Mammary epithelial cell (primary cell): Measurements from ENCODE around the gene ZNF524.

ENCODE experiments used
- EZH2 ChIP-seq: IDR thresholded peaks from 2 replicates; pipeline ENCODE4 v1.6.1; 2012; ENCODE audit warnings: low read length, inconsistent platforms, borderline replicate concordance
- TF ChIP-seq, protein P1 (sequence below), 2 donors: IDR thresholded peaks in 1 of 2; conservative IDR thresholded peaks in 1 of 2; 2 replicates each; pipeline ENCODE4 v1.5.1; 2011 to 2012; ENCODE audit warnings: inconsistent platforms in 2 of 2, low read length in 2 of 2, mild to moderate bottlenecking in 2 of 2, control low read depth in 1 of 2, low read depth in 1 of 2; ENCODE audit not compliant: insufficient read depth in 1 of 2; ENCODE audit errors: extremely low read depth in 1 of 2

DNA sequence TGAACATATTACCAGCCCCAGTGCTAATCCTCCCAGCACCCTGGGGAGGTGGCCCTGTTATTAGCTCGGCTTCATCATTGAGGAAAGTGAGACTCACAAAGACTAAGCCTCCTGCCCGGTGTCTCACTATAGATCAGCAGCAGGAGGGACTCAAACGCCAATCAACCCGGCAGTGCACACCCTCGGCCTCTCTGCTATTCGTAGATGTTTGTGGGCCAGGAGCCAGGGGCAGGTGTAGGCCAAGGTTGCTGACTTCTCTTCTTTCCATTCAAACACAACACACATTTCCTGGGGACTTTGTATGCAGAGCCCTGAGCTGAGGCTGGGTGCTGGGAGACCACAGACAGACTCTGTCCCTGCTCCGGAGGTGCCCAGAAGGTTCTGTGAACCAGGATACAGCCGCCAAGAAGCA is 45.3 kb upstream of the ZNF524 start:
- TF ChIP-seq, protein P1, sequence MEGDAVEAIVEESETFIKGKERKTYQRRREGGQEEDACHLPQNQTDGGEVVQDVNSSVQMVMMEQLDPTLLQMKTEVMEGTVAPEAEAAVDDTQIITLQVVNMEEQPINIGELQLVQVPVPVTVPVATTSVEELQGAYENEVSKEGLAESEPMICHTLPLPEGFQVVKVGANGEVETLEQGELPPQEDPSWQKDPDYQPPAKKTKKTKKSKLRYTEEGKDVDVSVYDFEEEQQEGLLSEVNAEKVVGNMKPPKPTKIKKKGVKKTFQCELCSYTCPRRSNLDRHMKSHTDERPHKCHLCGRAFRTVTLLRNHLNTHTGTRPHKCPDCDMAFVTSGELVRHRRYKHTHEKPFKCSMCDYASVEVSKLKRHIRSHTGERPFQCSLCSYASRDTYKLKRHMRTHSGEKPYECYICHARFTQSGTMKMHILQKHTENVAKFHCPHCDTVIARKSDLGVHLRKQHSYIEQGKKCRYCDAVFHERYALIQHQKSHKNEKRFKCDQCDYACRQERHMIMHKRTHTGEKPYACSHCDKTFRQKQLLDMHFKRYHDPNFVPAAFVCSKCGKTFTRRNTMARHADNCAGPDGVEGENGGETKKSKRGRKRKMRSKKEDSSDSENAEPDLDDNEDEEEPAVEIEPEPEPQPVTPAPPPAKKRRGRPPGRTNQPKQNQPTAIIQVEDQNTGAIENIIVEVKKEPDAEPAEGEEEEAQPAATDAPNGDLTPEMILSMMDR (conservative IDR thresholded peaks at IDR 0.05 in 1 of 2, IDR thresholded peaks at IDR 0.05 in 1 of 2; ENCODE audit: extremely low read depth in 1 of 2, insufficient read depth in 1 of 2, low read depth in 1 of 2, low read length in 2 of 2), result no peak
- TF ChIP-seq EZH2, result no peak
